Heart right ventricle (tissue), 16 donors: Measurements from ENCODE around the gene RITA1. TPM values are rescaled to one million over a fixed set of nuclear protein-coding genes. Genes with fewer than 3 reads are reported as not detected.

Source experiments
- ATAC-seq, 8 donors: fragments of 200-7000 bp; cut with Tn5 transposase; one replicate each; pipeline ENCODE4 v1.9.1; 2020; ENCODE audit warnings: mild to moderate bottlenecking in 8 of 8, moderate library complexity in 8 of 8, moderate number of reproducible peaks in 1 of 8
- DNase-seq, 2 donors: peaks; one replicate each; pipeline ENCODE4 v3.0.0-alpha.2; 2020
- H3K27ac ChIP-seq, 10 donors: fragments of 200-600 bp; sonication (generic) in 2 of 10; one replicate each; pipeline versions ENCODE4 v1.5.0 to v1.8.0; 2020 to 2022; ENCODE audit warnings: mild to moderate bottlenecking in 3 of 10
- H3K27me3 ChIP-seq, 7 donors: fragments of 200-600 bp; one replicate each; pipeline ENCODE4 v1.8.0; 2021 to 2022; ENCODE audit warnings: mild to moderate bottlenecking in 2 of 7
- H3K36me3 ChIP-seq, 9 donors: fragments of 200-600 bp; sonication (generic) in 1 of 9; one replicate each; pipeline versions ENCODE4 v1.5.0 to v1.8.0; 2020 to 2022; ENCODE audit warnings: mild to moderate bottlenecking in 2 of 9
- H3K4me1 ChIP-seq, 9 donors: fragments of 200-600 bp; sonication (generic) in 1 of 9; one replicate each; pipeline versions ENCODE4 v1.5.0 to v1.8.0; 2020 to 2022; ENCODE audit warnings: mild to moderate bottlenecking in 4 of 9
- H3K4me3 ChIP-seq, 10 donors: fragments of 200-600 bp; sonication (generic) in 2 of 10; one replicate each; pipeline versions ENCODE4 v1.5.0 to v1.8.0; 2020 to 2022; ENCODE audit warnings: mild to moderate bottlenecking in 7 of 10, moderate library complexity in 2 of 10
- H3K9me3 ChIP-seq, 11 donors: fragments of 200-600 bp in 10 of 11; sonication (generic) in 2 of 11; one replicate each; pipeline versions ENCODE4 v1.5.0 to v1.8.0; 2013 to 2022; ENCODE audit warnings: mild to moderate bottlenecking in 2 of 11, control low read depth in 1 of 11, moderate library complexity in 1 of 11
- CTCF ChIP-seq, 9 donors: fragments of 200-600 bp; sonication (generic) in 2 of 9; IDR thresholded peaks; one replicate each; pipeline versions ENCODE4 v1.5.0 to v1.8.0; 2021 to 2022; ENCODE audit warnings: antibody characterized with exemption in 9 of 9, mild to moderate bottlenecking in 5 of 9, moderate library complexity in 1 of 9
- WGBS, 2 donors: extraction: QIAGEN DNeasy Blood & Tissue Kit; methylation state at CpG; one replicate each; pipeline ENCODE4 v1.1.7; 2013; ENCODE audit warnings: inconsistent platforms in 1 of 2; 5-methylcytosine and 5-hydroxymethylcytosine counted together
- intact Hi-C, 10 donors: fragments of 100-400 bp; cut with DNase I; formaldehyde crosslinking; loops; one replicate each; pipeline versions ENCODE4 v1.11.1 to v1.14.2; 2022
- polyA plus RNA-seq, 2 donors: library from polyadenylated mRNA; stranded (reverse); fragments of 200-250 nt; gene quantifications; one replicate each; pipeline ENCODE4 v1.2.3, GENCODE V29; 2013
- total RNA-seq, 10 donors: library from RNA; stranded (reverse); fragmentation: NEBNext Ultra II Directional in 3 of 10; extraction: Animal tissue kit (Norgen Biotek cat#: 25700) in 3 of 10; gene quantifications; one replicate each; pipeline versions ENCODE4 v1.2.1 to v1.2.4, GENCODE V29; 2021 to 2023
- donor health status: Arrhythmogenic right ventricular cardiomyopathy.
- donor health status: ischemic (EF 13 %, LVEDD 7.1; RV severe dilation, severe dysfunction).
- donor health status: healthy with polysubstance abuse.
- donor health status: DM: no; HTN: yes; CAD: no.
- donor health status: DM: no; HTN: no; CAD: no.
- donor health status: ischemic (EF 25% LVEDD 6.9; RV normal size, moderate dysfunction).
- donor health status: ischemic (EF 25% LVEDD 5.7; RV mildly dilated, moderate dysfunction).
- donor health status: healthy.
- donor health status: DM: yes; HTN: yes; CAD: no.
- donor health status: Ischemic cardiomyopathy.
- donor health status: ischemic (EF 35%, LVEDD 5.7; RV mildly dilated, moderate dysfunction).
- donor health status: nonischemic (EF 11% LVEDD 7.7; RV severe dilation, severe dysfunction).
- donor health status: DM: yes; HTN: yes; CAD: no.
- donor health status: PGD.
- donor health status: ischemic (EF 29% LVEDD 5.4; RV normal size, mild dysfunction).
- donor health status: nonischemic (EF 23%, LVEDD 6.1; RV moderate dilation, normal function).

Gene RITA1
- total and polyA plus RNA-seq, 12 donors: 8.0 to 20.8 (median 13.7) TPM

GRCh38 chr12:113211160-113211559 is 25.6 kb downstream of the RITA1 start:
- Histone ChIP-seq H3K36me3 (no peaks in the 10 kb centered on the region), H3K4me1 (peaks cover 0 to 82% (median 24%) of the 10 kb centered on the region in 9 donors)
- 88 to 94% methylated on average over 6 of the region's 6 CpGs for WGBS, 2 donors

DNA sequence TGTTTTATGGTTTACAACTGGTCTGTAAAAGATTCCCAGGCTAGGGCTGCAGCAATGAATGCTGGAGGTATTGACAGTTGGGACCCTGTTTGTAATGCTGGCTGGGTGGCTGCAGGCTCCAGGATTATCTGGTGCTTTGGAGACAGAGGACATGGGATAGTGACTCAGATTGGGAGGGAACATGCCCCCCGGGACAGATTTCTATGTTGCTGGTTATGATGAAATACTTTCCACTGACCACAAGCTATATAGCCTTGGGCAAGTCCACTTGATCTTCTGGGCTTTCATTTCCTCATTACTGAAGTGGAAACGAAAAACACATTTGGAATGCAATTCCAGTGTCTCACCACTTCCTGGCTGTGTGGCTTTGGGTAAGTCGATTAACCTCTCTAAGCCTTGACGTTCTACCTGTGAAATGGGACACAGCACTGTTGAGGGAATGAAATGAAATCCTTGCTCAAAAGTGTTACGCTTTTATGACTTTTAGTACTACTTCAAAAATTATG is 29.4 kb downstream of the RITA1 start:
- peak in 2 of 9 donors; percentile 12 to 24 for TF ChIP-seq CTCF (IDR thresholded peaks at IDR 0.05)
- DNase-seq: peak in 1 of 2 donors; percentile 65

More at GRCh38 chr12:113211160-113211559, 25.6 kb downstream of the RITA1 start:
- H3K27ac ChIP-seq: no peak overlapping the region
- H3K9me3 ChIP-seq: no peaks in the 10 kb centered on the region
- H3K27me3 ChIP-seq: no peaks in the 10 kb centered on the region
- ATAC-seq (no peak), DNase-seq (no peak)
- no peak for TF ChIP-seq CTCF (IDR thresholded peaks at IDR 0.05)
- intact Hi-C loops: loop anchor here in 3 of 10 donors (10.0 kb wide), 3 partner anchors 64 to 754 kb away; partner anchors contain the start of genes RBM19 (in 1 of the 3) and SLC8B1 (in 1 of the 3)
- H3K4me3 ChIP-seq: no peak overlapping the region

DNA sequence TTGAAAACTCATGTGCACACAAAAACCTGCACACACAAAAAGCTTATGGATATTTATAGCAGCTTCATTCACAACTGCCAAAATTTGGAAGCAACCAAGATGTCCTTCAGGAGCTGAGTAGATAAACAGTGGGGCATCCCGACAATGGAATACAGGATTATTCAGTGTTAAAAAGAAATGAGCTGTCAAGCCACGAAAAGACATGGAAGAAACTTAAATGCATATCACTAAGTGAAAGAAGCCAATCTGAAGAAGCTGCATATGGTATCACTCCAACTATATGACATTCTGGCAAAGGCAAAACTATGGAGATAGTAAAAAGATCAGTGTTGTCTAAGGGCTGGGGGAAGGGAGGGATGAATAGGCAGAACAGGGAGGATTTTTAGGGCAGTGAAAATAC is 30.5 kb downstream of the RITA1 start:
- H3K4me1 ChIP-seq: peaks cover 0 to 63% (median 16%) of the 10 kb centered on the region in 9 donors
- H3K9me3 ChIP-seq: no peaks in the 10 kb centered on the region
- no peak for TF ChIP-seq CTCF (IDR thresholded peaks at IDR 0.05)
- ATAC-seq (no peak), DNase-seq (no peak)
- 31 to 35% methylated on average over 2 of the region's 2 CpGs for WGBS, 2 donors
- no peak overlapping the region for H3K4me3 ChIP-seq
- peak overlapping the region in 1 of 10 donors; percentile 51 for H3K27ac ChIP-seq
- no peaks in the 10 kb centered on the region for H3K36me3 ChIP-seq
- intact Hi-C loops: loop anchor here in 3 of 10 donors (10.0 kb wide), 3 partner anchors 59 to 749 kb away; partner anchors contain the start of genes RBM19 (in 1 of the 3) and SLC8B1 (in 1 of the 3)
- no peaks in the 10 kb centered on the region for H3K27me3 ChIP-seq

More for the DNA sequence above, 29.4 kb downstream of the RITA1 start:
- Histone ChIP-seq H3K36me3 (no peaks in the 10 kb centered on the region), H3K27me3 (no peaks in the 10 kb centered on the region), H3K9me3 (no peaks in the 10 kb centered on the region), H3K27ac (peak overlapping the region in 9 of 10 donors; percentile 1 to 68 (median 11)), H3K4me1 (peaks cover 0 to 62% (median 10%) of the 10 kb centered on the region in 9 donors), H3K4me3 (no peak overlapping the region)
- peak; percentile 71 to 98 (median 90) for ATAC-seq
- WGBS, 2 donors: 54 to 69% methylated on average over 5 of the region's 5 CpGs
- intact Hi-C loops: loop anchor here in 3 of 10 donors (10.0 kb wide), 3 partner anchors 60 to 750 kb away; partner anchors contain the start of genes RBM19 (in 1 of the 3) and SLC8B1 (in 1 of the 3)

DNA sequence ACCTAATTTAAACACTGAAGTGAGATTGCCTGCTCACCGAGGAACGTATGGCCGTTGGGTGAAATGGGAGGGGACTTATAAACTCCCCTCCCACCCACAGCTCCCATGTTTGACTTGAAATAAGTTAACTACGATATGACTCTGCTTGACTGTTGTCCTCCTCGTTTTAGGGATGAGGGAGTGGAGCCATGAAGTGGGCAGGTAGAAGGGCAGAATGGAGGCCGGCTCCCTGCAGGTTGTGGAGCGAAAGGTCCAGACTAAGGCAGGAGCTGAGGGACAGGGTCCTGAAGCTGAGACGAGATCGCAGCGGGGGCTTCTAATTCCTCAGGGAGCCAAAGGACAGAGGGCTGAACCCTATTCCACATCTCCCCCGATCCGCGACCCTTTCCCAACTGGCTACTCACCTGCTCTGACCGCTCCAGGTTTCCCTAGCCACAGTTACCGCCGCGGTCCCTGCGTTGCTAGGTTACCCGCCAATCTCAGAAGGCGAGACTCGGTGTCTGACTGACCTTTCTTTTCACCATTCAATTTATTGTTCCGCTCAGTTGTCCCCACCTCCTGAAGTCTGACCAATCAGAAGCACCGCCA is 35.2 kb downstream of the RITA1 start:
- DNase-seq (no peak), ATAC-seq (no peak)
- H3K4me1 ChIP-seq: peaks cover 8 to 63% (median 40%) of the 10 kb centered on the region in 9 donors
- intact Hi-C loops: loop anchor here in 3 of 10 donors (1.0 to 5.0 kb wide), 4 partner anchors 33 to 42 kb away; partner anchors contain the start of genes DDX54 (in 1 of the 3) and RITA1 (in 1 of the 3)
- peak overlapping the region in 5 of 10 donors; percentile 14 to 66 (median 37) for H3K27ac ChIP-seq
- peak overlapping the region; percentile 31 to 97 (median 63) for H3K4me3 ChIP-seq
- H3K36me3 ChIP-seq: peaks cover 0 to 5% (median 0%) of the 10 kb centered on the region in 9 donors
- no peaks in the 10 kb centered on the region for H3K9me3 ChIP-seq
- TF ChIP-seq CTCF (IDR thresholded peaks at IDR 0.05): no peak
- WGBS, 2 donors: 1% methylated on average over 23 of the region's 23 CpGs
- no peaks in the 10 kb centered on the region for H3K27me3 ChIP-seq
